ENCODE results near the gene DHX34. TPM values are rescaled to one million over a fixed set of nuclear protein-coding genes. Genes with fewer than 3 reads are reported as not detected.

Gene DHX34
- total and polyA plus RNA-seq, 4 donors, result 3.1 to 11.6 (median 6.1) TPM

DNA sequence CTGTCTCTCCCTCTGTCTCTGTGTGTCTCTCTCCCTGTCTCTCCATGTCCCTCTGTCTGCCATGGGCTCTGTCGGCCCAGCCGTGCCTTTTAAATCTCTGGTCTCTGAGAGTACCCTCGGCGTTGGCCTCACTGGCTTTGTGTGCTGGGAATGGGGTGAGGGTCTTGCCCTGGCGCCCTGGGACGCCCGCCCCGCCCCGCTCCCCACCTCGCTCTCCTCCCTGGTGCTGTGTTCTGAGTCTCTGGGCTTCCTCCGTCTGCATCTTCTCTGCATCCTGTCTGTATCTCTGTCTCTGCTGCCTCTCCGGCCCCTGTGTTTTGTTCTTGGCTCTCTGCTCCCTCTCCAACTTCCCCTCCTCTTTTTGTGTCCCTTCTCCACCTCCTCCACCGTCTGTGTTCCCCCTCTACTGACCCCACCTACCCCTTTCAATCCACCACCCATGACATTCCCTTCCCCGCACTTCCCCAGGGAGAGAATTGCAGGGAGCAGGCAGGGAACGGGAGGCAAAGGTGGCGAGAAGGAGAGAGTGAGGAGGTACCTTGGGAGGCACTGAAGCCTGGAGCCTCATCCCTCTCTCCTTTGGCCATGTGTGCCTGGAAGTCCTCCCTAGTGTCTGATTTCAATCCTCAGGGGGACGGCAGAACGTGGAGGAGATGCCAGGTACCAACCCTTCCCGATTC, 74.2 kb downstream of the DHX34 start (continued):
- TF ChIP-seq, protein P1, sequence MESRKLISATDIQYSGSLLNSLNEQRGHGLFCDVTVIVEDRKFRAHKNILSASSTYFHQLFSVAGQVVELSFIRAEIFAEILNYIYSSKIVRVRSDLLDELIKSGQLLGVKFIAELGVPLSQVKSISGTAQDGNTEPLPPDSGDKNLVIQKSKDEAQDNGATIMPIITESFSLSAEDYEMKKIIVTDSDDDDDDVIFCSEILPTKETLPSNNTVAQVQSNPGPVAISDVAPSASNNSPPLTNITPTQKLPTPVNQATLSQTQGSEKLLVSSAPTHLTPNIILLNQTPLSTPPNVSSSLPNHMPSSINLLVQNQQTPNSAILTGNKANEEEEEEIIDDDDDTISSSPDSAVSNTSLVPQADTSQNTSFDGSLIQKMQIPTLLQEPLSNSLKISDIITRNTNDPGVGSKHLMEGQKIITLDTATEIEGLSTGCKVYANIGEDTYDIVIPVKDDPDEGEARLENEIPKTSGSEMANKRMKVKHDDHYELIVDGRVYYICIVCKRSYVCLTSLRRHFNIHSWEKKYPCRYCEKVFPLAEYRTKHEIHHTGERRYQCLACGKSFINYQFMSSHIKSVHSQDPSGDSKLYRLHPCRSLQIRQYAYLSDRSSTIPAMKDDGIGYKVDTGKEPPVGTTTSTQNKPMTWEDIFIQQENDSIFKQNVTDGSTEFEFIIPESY (IDR thresholded peaks at IDR 0.05), result no peak
- TF ChIP-seq NR2F2 (IDR thresholded peaks at IDR 0.05) (no peak), YY1 (IDR thresholded peaks at IDR 0.05) (no peak)

DNA sequence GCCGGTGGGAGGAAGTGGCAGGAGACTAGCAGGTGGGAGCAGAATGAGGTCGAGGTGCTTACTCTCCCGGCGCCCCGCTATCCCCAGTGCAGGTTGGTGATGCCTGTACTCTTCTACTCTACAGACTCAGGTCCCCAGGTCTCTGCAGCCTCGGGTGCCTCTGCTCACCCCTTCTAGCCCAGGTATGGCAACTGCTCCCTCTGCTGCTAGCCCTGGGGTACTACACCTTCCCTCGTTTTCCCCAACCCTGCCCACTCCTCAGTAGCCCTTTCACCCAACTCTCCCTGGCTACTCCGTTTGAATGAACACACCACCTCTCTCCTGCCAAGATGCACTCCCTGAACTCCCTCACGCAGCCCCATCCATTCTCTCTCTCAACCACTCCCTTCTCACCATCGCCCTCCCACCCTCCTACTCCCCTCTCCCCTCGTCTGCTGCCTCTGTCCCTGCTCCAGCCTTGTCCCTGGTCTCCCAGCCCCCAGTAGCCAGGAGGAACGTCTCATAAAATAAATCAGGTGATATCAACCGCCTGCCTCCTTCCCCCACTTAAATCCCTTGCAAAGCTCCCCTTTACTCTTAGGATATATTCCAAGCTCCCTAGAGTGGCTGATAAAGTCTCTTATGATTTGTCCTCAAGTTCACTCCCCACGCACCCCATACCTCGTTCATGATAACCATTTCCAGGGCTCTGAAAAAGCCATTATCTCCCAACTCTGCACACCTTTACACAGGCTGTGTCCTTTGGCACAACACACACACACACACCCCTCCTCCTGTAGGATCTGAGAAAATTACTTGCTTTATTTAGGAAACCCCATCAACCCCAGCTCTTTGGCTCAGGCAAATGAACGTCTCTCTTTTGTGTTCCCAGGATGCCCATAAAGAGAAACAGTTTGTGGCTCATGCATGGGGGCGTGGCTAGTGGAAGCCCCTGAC, 78.4 kb downstream of the DHX34 start:
- H3K36me3 ChIP-seq (ENCODE audit: control insufficient read depth in 4 of 4, insufficient read depth in 3 of 4, low read depth in 1 of 4, low read length in 3 of 4), result no peaks in the 10 kb centered on the region
- H3K9ac ChIP-seq (ENCODE audit: low read depth in 1 of 2, low read length in 2 of 2), result no peak overlapping the region
- no peak overlapping the region for H3K27ac ChIP-seq (ENCODE audit: low read depth in 1 of 2, low read length in 2 of 2)
- H3K4me1 ChIP-seq (ENCODE audit: control insufficient read depth in 4 of 4, insufficient read depth in 4 of 4, low read length in 3 of 4), result peaks cover 2 to 10% (median 5%) of the 10 kb centered on the region in 4 donors
- TF ChIP-seq YY1 (IDR thresholded peaks at IDR 0.05) (no peak), RAD21 (IDR thresholded peaks at IDR 0.05) (peak; percentile 71 to 83), FOXA1 (IDR thresholded peaks at IDR 0.05) (no peak), NR2F2 (IDR thresholded peaks at IDR 0.05) (no peak), JUND (IDR thresholded peaks at IDR 0.05) (no peak)
- TF ChIP-seq, protein P1 (IDR thresholded peaks at IDR 0.05), result no peak
- TF ChIP-seq, protein P2, sequence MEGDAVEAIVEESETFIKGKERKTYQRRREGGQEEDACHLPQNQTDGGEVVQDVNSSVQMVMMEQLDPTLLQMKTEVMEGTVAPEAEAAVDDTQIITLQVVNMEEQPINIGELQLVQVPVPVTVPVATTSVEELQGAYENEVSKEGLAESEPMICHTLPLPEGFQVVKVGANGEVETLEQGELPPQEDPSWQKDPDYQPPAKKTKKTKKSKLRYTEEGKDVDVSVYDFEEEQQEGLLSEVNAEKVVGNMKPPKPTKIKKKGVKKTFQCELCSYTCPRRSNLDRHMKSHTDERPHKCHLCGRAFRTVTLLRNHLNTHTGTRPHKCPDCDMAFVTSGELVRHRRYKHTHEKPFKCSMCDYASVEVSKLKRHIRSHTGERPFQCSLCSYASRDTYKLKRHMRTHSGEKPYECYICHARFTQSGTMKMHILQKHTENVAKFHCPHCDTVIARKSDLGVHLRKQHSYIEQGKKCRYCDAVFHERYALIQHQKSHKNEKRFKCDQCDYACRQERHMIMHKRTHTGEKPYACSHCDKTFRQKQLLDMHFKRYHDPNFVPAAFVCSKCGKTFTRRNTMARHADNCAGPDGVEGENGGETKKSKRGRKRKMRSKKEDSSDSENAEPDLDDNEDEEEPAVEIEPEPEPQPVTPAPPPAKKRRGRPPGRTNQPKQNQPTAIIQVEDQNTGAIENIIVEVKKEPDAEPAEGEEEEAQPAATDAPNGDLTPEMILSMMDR (IDR thresholded peaks at IDR 0.05; ENCODE audit: low read depth, low read length, missing input control), result peak; percentile 90
- H3K4me3 ChIP-seq (ENCODE audit: low read depth in 1 of 3, low read length in 3 of 3), result no peak overlapping the region
- DNase-seq (ENCODE audit: low spot score), result peak; percentile 75
- peaks cover 0 to 12% (median 7%) of the 10 kb centered on the region in 4 donors for H3K27me3 ChIP-seq (ENCODE audit: control insufficient read depth in 4 of 4, insufficient read depth in 4 of 4, low read length in 3 of 4)
- WGBS, result 9% methylated on average over 17 of the region's 17 CpGs
- H3K9me3 ChIP-seq (ENCODE audit: control insufficient read depth in 4 of 4, low read length in 3 of 4), result no peaks in the 10 kb centered on the region

DNA sequence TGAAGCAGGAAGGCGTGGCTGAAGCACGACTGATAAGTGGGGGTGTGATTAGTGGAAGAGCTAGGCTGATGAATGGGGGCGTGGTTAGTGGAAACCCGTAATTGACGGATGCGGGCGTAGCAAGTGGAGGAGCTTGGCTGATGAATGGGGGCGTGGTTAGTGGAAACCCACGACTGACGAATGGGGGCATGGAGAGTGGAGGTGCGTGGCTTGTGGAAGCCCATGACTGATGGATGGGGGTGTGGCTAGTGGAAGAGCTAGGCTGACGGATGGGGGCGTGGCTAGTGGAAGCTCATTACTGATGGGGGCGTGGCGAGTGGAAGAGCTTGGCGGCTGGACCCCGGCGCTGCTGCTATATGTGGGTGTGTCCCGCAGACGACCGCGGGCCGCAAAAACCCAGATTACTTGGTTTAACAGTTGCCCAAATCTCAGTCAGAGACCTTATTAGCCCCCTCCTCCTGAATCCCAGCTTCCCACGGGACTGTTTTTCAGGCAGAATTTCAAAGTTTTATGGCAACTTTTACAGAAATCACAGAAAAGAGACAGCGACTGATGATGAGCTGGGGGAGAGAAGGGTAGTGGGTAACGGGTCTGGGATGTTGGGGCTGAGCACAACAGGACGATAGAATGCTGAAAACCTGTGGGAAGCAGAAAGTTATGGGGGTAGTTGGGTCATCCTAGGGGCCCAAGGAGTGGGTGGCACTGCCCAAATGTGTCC, 79.2 kb downstream of the DHX34 start:
- peaks cover 0 to 9% (median 4%) of the 10 kb centered on the region in 4 donors for H3K27me3 ChIP-seq (ENCODE audit: control insufficient read depth in 4 of 4, insufficient read depth in 4 of 4, low read length in 3 of 4)
- WGBS, result 3% methylated on average over 27 of the region's 27 CpGs
- DNase-seq (ENCODE audit: low spot score), result peak; percentile 66
- no peak for TF ChIP-seq TAF1 (conservative IDR thresholded peaks at IDR 0.05)
- TF ChIP-seq RXRA (IDR thresholded peaks at IDR 0.05), result no peak
- no peak for TF ChIP-seq GABPA (IDR thresholded peaks at IDR 0.05 in 1 of 2, conservative IDR thresholded peaks at IDR 0.05 in 1 of 2)
- TF ChIP-seq RAD21 (IDR thresholded peaks at IDR 0.05), result no peak
- TF ChIP-seq, protein P3, sequence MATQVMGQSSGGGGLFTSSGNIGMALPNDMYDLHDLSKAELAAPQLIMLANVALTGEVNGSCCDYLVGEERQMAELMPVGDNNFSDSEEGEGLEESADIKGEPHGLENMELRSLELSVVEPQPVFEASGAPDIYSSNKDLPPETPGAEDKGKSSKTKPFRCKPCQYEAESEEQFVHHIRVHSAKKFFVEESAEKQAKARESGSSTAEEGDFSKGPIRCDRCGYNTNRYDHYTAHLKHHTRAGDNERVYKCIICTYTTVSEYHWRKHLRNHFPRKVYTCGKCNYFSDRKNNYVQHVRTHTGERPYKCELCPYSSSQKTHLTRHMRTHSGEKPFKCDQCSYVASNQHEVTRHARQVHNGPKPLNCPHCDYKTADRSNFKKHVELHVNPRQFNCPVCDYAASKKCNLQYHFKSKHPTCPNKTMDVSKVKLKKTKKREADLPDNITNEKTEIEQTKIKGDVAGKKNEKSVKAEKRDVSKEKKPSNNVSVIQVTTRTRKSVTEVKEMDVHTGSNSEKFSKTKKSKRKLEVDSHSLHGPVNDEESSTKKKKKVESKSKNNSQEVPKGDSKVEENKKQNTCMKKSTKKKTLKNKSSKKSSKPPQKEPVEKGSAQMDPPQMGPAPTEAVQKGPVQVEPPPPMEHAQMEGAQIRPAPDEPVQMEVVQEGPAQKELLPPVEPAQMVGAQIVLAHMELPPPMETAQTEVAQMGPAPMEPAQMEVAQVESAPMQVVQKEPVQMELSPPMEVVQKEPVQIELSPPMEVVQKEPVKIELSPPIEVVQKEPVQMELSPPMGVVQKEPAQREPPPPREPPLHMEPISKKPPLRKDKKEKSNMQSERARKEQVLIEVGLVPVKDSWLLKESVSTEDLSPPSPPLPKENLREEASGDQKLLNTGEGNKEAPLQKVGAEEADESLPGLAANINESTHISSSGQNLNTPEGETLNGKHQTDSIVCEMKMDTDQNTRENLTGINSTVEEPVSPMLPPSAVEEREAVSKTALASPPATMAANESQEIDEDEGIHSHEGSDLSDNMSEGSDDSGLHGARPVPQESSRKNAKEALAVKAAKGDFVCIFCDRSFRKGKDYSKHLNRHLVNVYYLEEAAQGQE (IDR thresholded peaks at IDR 0.05), result no peak
- TF ChIP-seq NR2F2 (IDR thresholded peaks at IDR 0.05), result no peak
- no peak for TF ChIP-seq JUND (IDR thresholded peaks at IDR 0.05)
- TF ChIP-seq, protein P4, sequence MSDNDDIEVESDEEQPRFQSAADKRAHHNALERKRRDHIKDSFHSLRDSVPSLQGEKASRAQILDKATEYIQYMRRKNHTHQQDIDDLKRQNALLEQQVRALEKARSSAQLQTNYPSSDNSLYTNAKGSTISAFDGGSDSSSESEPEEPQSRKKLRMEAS (IDR thresholded peaks at IDR 0.05), result no peak
- TF ChIP-seq SP1 (IDR thresholded peaks at IDR 0.05), result no peak
- TF ChIP-seq, protein P1 (IDR thresholded peaks at IDR 0.05), result no peak

More for the DNA sequence above, 79.2 kb downstream of the DHX34 start:
- H3K9me3 ChIP-seq (ENCODE audit: control insufficient read depth in 4 of 4, low read length in 3 of 4), result no peaks in the 10 kb centered on the region
- H3K9ac ChIP-seq (ENCODE audit: low read depth in 1 of 2, low read length in 2 of 2), result no peak overlapping the region
- H3K27ac ChIP-seq (ENCODE audit: low read depth in 1 of 2, low read length in 2 of 2), result no peak overlapping the region
- no peaks in the 10 kb centered on the region for H3K36me3 ChIP-seq (ENCODE audit: control insufficient read depth in 4 of 4, insufficient read depth in 3 of 4, low read depth in 1 of 4, low read length in 3 of 4)
- peaks cover 2 to 10% (median 5%) of the 10 kb centered on the region in 4 donors for H3K4me1 ChIP-seq (ENCODE audit: control insufficient read depth in 4 of 4, insufficient read depth in 4 of 4, low read length in 3 of 4)
- no peak overlapping the region for H3K4me3 ChIP-seq (ENCODE audit: low read depth in 1 of 3, low read length in 3 of 3)
